Sciatic nerve (tissue), 2 donors: ENCODE data around the gene SPDEF. TPM values are rescaled to one million over a fixed set of nuclear protein-coding genes. Genes with fewer than 3 reads are reported as not detected.

Experiments used
- ATAC-seq: fragments of 200-7000 bp; cut with Tn5 transposase; one replicate; pipeline ENCODE4 v1.9.1; 2020; ENCODE audit warnings: mild to moderate bottlenecking, moderate library complexity
- DNase-seq: peaks from one replicate; pipeline ENCODE4 v3.0.0-alpha.2; 2020; ENCODE audit warnings: low spot score
- intact Hi-C: fragments of 100-400 bp; cut with DNase I; formaldehyde crosslinking; loops from one replicate; pipeline ENCODE4 v1.14.2; 2022
- total RNA-seq: library from RNA; stranded (reverse); fragmentation: NEBNext Ultra II Directional; extraction: Animal tissue kit (Norgen Biotek cat#: 25700); gene quantifications from one replicate; pipeline ENCODE4 v1.2.1, GENCODE V29; 2021
- donor health status: DM: no; HTN: no; CAD: no.
- donor health status: DM: no; HTN: no; CAD: no.

Gene SPDEF
- not detected for total RNA-seq

DNA sequence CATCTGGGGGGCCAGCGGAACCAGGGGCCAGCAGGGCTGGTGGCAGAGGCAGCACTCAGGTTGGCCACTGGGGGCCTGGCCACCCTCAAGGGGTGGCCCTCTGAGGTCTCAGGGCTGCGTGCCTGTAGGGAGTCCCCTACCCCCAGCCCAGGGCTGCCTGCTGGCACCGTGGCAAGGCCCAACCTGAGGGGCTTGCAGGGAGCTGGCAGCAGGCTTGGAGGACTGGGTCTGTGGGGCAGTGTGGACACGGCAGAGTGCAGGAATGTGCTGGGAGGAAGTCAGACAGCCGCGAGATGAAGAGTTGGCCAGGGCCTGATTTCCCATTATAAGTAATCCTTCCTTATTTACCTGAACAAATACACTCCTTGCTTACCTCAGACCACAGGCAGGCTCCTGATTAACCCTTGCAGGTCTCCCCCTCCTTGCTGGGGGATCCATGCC, at the start of gene SPDEF:
SPDEF (minus strand) TSS at position 299 of the 441 bp plus-strand sequence. CDS start 11,874 bp downstream, outside the sequence.
- DNase-seq (no peak), ATAC-seq (no peak)
- intact Hi-C loops = no loop called here

DNA sequence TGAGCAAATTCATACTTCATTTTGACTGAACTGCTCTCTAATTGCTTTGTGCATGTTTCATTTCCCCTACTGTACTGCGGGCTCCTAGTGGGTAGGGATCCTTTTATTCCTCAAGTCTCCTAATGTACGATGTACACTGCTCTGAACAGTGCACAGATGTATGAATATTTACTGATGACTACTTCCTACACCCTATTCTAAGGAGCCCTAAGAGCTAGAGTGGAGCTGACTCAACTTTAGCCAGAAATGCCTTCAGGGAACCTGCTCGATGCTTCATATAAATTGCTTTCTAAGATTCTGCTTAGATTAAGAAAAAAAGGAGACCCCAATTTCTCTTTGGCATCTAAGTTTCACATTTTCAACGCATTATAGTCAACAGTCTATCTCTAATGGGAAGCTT, 47.6 kb upstream of the SPDEF start:
- no peak for DNase-seq
- no peak for ATAC-seq
- intact Hi-C loops = loop anchor here (5.0 to 10.0 kb wide), 2 partner anchors 76 to 139 kb away; partner anchors contain the start of gene PACSIN1

DNA sequence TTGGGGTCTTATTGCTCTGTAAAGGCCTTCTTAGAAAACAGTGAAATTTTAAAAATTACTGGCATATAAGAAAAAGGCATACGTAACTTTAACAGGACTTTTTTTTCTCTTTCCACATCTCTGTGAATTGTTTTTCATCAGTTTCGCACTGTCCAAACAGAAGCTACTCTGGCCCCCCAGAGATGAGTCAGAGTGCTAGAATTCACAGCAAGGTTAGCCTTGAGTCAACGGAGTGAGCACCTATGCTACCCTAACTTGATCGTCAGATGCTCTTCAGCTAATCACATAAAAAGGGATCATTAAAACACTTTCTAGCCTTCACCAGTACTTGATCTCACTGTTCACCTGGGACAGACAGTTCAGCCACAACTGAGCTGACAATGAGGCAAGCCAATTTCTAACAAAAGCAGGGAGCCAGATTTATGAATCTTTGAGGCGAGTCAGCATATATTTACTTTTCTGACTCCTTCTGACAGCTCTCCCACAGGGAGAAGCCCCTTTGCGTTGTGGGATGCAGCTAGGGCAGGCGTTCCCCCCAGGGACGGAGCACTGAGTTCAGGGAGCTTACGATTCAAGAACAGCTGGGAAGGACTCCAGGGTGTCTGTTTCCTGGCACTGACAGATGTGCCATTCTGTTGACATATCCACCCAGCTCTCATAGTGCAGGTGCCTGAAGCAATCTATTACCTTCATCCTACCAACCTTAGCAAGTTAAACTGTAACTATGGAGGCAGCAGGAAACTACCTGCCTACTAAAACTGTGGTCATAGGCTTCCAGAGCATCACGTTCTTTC, 46.4 kb upstream of the SPDEF start:
- intact Hi-C loops = loop anchor here (5.0 to 10.0 kb wide), 2 partner anchors 75 to 138 kb away; partner anchors contain the start of gene PACSIN1
- no peak for DNase-seq
- ATAC-seq = no peak

DNA sequence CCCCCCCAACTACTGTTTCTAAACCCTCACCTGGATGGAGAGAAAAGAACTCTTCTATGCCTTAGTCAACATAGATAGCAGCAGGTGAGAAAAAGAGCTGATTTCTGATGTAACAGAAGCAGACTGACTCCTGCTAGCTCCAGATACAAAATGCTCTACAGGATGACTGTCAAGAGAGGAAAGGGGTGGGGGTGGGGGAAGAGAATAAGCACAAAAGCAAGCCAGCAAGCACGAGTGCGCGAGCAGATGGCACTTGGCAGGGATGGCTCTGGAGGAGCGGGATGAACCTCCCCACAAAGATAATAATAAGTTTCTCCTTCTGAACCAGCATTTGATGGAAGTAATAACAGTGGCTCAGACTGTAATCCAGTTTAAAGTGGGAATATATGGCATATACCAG, 45.6 kb upstream of the SPDEF start:
- intact Hi-C loops = loop anchor here (5.0 to 10.0 kb wide), 2 partner anchors 74 to 137 kb away; partner anchors contain the start of gene PACSIN1
- no peak for ATAC-seq
- no peak for DNase-seq

DNA sequence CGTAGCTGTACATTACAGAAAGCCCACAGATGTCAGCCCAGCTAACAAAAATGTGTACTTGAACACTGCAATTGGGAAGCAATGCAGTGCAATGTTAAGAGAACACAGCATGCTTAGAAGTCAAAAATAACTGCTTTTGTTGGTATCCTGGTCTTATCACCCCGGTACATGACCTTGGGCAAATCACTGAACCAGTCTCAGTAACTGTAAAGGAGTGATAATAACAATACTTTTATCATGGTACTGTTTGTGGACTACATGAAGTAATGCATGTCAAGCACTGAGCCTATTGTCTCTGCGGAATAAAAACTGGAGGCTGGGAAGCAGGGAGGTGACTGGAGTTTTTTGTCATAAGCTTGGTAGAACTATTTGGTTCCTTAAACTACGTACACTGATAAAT, 44.7 kb upstream of the SPDEF start:
- intact Hi-C loops = loop anchor here (5.0 to 10.0 kb wide), 2 partner anchors 73 to 136 kb away; partner anchors contain the start of gene PACSIN1
- DNase-seq = no peak
- ATAC-seq = no peak

DNA sequence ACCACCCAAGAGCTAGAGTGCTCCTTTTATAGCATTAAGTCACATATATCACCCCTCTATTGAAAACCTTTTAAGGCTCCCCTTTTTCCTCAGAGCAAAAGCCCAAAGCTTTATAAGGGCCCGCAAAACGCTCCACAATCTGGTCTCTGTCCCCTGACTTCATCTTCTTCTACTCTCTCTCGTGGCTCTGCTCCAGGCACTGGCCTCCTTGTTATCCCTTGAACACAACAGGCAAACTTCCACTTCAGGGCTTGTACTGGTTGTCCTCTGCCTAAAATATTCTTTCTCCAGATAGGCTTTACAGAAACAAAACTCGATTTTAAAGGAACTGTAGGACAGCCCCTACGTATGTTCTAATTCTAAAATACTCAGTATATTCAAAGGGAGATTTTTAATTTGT, 44.0 kb upstream of the SPDEF start:
- intact Hi-C loops = loop anchor here (5.0 to 10.0 kb wide), 2 partner anchors 73 to 135 kb away; partner anchors contain the start of gene PACSIN1
- DNase-seq (no peak), ATAC-seq (peak; percentile 36)

DNA sequence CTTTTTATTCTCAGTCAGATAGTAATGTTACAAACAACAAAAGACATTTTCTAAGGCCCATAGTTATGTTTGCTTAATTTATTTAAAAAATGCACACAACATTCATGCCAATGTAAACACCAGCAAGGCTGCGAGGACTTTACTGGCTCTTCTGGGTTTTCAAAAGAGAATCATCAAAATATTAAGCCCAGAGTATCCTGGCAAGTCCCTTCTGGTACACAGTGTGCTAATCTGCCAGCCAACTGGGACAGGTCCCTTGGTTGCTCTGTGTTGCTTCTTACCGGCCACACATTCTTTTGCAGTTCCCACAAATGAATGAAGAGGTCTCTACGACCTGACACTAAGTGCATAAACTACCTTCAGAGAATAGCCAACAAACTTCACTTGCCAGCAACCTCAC, 42.6 kb upstream of the SPDEF start:
- intact Hi-C loops = no loop called here
- DNase-seq = no peak
- ATAC-seq = peak; percentile 79

DNA sequence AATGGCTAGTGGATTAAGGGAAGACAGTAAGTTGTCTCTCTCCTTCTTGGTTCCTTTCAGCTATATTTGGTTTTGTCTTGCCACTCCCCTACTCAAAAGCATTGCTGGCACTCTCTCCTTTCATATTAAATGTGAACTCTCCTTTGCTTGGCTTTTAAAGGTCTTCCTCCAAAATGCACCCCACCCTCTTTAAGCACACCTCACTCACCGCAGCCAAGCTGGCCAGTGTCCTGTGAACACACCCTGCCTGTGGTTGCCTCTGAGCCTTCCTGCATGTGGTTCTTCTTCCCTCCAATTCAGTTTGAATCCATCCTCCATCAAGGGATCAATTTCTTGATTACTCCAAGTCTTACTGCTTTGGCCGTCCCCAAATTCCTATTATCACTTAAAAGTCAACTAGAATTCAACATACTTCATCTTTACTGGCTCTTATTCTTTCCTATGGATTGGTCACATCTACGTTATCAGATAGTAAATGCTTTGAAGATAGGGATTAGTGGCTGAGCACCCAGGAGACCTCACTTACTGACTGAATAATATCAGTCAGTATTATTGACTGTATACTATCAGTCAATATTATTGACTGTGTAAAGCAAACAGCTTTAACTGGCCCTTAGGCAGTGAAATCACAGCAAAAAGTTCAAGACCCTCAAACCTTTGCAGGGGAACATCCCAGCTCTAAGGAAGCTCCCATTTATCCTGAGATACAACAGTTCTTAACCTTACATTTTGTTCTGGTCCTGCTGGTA, 41.6 kb upstream of the SPDEF start:
- peak; percentile 33 for ATAC-seq
- intact Hi-C loops = no loop called here
- DNase-seq = no peak

DNA sequence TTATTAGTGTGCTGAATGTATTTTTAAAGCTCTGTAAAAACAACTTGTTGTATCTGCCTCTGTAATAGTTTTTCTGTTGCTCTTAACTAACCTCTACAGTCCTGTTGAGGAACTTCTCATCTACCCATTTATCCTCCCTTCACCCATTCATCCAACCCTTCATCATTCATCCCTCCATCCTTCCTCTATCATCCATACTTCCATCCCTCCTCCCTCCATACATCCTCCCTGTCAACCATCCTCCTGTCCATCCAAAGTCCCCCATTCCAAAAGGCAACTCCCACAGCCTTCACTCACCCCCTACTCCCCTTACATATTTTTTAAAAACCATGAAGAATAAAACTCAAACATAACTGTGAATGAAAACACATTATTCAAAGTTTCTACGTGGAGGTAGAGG, 40.7 kb upstream of the SPDEF start:
- ATAC-seq (no peak), DNase-seq (no peak)
- intact Hi-C loops = no loop called here

DNA sequence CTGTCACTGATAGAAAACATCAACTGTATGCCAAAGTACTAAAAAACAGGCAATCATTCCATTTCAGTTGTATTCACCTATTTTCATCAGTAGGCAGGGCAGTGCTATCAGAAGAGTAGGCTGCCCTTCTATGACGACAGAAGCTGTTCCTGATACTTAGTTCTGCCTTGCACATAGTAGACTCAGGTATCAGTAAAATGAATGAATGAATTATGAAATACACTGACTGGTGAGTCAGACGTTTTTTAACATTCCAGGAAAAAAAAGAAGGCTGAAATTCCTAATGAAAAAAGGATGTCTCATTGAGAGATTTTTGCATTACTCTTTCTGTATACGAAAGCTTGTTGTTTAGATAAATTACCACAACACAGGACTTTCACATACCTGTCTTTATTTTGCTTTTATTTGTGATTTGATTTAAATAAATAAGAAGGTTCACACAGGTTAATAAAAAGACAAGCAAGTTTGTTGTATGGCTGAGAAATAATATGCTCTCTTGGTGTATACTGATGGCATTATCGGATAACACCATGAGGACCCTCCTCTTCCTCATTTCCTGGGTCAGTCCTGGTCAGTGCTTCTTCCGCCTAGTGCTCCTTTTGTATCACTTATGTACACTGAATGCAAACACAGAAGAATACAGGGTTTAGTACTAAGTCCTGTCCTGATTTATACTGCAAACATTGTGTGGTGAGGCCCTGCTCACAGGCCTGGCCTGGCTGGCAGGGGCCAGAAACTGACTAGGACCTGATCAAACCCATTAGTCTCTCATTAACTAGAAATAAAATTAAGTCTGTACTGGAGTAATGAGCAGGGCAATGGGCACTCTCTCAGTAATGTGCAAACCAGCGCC, 39.4 kb upstream of the SPDEF start:
- intact Hi-C loops = no loop called here
- ATAC-seq (no peak), DNase-seq (no peak)

DNA sequence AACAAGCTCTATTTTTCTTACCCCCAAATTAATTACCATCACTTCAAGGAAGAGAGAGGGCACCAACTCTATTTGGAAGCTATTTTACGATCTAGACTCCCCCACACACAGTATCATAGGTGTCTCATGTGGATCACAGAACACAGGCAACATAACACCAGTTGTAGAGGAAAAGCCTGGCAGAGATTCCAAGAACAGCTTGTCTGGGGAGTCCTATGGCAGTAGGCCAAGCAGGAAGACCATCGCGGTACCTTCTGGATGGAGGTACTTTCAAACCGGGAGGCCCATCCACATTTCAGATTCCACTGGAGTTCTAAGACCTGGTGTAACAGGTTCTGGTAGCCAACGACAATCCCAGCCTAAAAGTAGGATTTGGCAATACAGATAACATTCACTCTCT, 37.6 kb upstream of the SPDEF start:
- ATAC-seq (no peak), DNase-seq (no peak)
- intact Hi-C loops = no loop called here

DNA sequence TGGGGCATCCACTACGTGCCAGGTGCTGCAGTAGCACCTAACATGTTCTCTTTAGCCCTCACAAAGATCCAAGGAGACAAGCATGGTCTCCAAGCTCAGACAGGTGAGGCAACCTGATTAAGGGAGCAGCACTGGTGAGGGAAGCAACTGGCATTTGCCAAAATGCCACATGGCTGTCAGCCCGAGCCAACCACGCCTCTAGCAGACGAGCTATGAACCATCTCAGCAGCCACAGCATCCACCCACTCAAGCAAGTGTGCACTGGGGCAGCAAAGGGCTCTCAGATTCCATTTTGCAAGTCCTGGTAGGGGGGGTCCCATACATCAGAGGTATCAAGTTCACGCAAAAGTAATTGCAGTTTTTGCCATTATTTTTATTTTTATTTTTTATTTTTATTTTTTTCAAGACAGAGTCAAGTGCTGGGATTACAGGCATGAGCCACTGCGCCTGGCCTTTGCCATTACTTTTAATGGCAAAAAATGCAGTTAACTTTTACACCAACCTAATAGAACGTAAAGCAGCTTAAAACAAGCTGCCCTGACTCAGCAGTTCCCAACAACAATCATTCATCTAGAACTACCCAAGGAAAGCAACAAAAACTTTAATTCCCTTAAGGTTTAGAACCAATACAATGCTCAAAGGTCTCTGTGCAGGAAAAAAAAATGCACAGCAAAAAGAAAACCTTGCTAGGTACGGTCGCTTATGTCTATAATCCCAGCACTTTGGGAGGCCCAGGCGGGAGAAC, 36.3 kb upstream of the SPDEF start:
- ATAC-seq (no peak), DNase-seq (no peak)
- intact Hi-C loops = no loop called here

DNA sequence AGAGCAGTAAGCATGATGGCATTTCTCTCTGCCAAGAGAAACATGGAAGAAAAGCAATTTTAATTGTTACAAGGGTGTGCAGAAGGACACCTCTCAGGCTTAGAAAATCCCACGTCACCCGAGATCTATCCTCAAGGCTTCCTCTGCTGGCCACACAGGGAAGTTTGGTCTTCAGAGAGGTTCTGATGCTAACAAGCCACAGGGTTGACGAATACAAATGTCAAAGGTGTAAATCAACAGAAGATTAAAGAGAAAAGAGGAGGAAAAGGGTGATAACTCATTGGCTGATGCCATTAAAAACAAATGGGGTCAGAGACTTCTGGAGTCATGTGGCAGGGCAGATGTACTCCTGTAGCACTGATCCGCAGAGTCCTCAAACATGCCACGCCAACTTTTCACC, 33.6 kb upstream of the SPDEF start:
- no peak for ATAC-seq
- DNase-seq = no peak
- intact Hi-C loops = loop anchor here (10.0 kb wide), 1 partner anchor 415 kb away; no protein-coding TSS in a partner anchor

DNA sequence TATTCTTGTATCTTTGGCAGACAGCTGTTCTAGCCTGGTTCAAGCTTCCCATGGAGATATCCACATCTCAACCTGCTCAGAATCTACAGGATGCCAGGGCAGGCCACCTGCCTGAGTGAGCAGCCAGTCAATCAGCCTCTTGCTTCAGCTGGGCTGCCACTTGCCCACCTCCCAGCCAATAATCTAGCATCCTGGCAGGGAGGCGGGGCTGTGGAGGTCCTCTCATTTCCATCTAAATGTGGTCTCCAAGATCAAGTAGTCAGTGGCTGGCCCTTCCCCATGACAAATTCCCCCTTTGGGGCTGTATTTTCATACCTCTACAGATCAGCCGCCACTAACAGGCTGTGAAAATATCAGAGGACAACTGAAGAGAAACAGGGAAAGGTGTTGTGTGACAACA, 33.0 kb upstream of the SPDEF start:
- no peak for ATAC-seq

DNA sequence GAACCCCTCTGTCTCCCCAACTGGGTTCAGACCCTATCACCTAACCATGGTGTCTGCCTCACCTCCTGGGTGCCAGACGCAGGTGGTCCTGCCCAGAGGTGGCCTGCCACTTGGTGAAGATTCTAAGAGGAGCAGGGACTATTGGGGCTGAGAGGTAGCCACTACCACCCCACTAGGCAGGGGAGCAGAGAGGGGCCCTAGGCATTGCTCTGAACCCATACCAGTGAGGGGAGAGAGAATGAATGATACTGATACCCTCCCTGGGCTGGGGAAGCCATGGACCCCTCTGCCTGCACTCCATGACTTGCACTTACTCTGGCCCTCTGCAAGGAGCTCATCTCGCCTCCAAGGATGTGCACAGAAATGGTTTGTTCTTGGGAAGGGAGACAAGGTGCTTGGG, 31.7 kb upstream of the SPDEF start:
- intact Hi-C loops = loop anchor here (10.0 kb wide), 1 partner anchor 413 kb away; no protein-coding TSS in a partner anchor
- DNase-seq = no peak
- ATAC-seq = no peak

More for the DNA sequence above, 33.0 kb upstream of the SPDEF start:
- intact Hi-C loops = loop anchor here (10.0 kb wide), 1 partner anchor 414 kb away; no protein-coding TSS in a partner anchor
- no peak for DNase-seq

DNA sequence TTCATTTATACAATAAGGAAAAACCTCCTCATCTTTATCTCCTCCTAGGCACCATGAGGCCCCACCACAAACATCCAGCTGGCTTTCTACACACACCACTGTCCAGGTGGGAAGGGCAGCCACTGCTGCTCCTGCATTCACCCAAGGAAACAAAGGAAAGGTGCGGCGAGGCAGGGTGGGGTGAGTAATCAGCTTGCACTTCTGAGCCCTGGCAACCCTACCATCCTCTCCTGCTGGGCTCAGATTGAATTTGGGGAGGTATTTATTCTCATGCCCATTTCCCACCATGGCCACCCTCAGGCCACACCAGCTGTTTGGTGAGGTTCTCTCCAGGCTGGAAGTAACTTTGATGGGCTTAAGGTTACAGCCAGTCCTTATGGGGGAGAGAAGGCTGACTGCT, 31.2 kb upstream of the SPDEF start:
- ATAC-seq (no peak), DNase-seq (no peak)
- intact Hi-C loops = loop anchor here (10.0 kb wide), 1 partner anchor 413 kb away; no protein-coding TSS in a partner anchor

DNA sequence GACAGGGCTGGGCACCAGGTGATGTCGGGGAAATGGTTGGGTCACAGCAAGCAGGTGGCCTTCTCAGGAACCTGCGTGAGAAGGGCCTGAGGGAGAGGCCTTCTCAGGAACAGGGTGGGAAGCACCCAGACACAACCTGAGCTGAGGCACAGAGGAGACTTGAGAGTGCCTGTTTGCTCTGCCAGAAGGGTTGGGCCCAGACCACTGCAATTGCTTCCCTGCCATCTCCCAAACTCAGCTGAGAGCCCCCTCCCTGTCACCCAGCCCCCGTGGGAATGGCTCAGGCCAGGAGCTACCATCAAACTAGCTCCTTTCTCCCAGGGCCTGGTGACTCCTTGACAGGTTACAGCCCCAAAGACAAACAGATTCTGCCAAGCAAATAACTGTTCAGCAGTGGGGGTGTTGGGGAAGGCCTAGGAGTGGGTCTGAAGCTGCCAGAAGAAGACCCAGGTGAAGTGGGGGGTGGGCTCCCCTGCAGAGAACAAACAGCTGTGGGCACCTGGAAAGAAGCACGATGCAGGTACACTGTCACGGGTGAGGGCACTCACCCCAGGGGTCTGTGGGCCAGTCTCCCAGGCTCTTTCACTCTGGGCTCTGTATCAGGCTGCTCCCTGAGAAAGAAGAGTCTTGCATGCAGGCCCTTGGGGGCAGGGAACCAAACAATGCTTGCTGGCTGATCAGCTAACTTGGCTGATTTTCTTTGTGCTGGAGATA, 30.4 kb upstream of the SPDEF start:
- intact Hi-C loops = loop anchor here (10.0 kb wide), 1 partner anchor 412 kb away; no protein-coding TSS in a partner anchor
- DNase-seq (peak; percentile 38), ATAC-seq (no peak)
